Measurements from ENCODE around the gene NOC2L.

- no peak for TF ChIP-seq POLR2A (IDR thresholded peaks at IDR 0.05; ENCODE audit: low read length)
- no peak for TF ChIP-seq GATA1 (IDR thresholded peaks at IDR 0.05; ENCODE audit: low read depth, low read length)
Observed at GRCh38 chr1:959731-960362, 791 bp upstream of the NOC2L start.
